CD4-positive, alpha-beta T cell treated with Interleukin-21 for 1 hour (primary cell): ENCODE data around the gene TBX20.
"Not testable (repeated sequence)": the region's sequence is repeated elsewhere in the genome, so short reads cannot be mapped to it uniquely, and the experiment has no call there.

Source experiments
- DNase-seq: peaks from one replicate; pipeline ENCODE4 v3.0.0-alpha.2; 2020

Gene TBX20

GRCh38 chr7:35216033-35216432 lies 37.9 kb downstream of the TBX20 start:
- not testable (repeated sequence) for DNase-seq

- not testable (repeated sequence) for DNase-seq
Measured at GRCh38 chr7:35215063-35215462, 38.8 kb downstream of the TBX20 start.

DNA sequence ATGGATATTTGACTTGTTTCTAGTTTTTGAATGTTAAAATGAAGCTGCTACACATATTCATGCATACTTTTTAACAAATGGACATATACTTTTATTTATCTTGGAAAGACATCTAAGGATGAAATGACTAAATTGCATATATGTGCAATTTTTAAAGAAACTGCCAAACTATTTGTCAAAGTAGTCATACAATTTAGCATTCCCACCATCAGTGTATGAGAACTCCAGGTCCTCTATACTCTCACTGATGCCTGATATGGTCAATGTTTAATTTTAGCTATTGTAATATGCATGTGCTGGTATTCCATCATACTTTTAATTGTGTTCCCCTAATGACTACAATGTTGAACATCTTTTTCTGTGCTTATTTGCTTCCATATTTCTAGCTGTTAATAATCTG lies 47.0 kb downstream of the TBX20 start:
- DNase-seq, result not testable (repeated sequence)

- DNase-seq, result not testable (repeated sequence)
Measured at GRCh38 chr7:35204850-35205249, 49.0 kb downstream of the TBX20 start.

- not testable (repeated sequence) for DNase-seq
Measured at GRCh38 chr7:35204031-35204430, 49.9 kb downstream of the TBX20 start.

GRCh38 chr7:35202353-35202752 lies 51.5 kb downstream of the TBX20 start:
- DNase-seq, result not testable (repeated sequence)

- DNase-seq, result not testable (repeated sequence)
Measured at GRCh38 chr7:35200170-35200569, 53.7 kb downstream of the TBX20 start.

GRCh38 chr7:35198370-35199140 lies 55.3 kb downstream of the TBX20 start:
- not testable (repeated sequence) for DNase-seq

DNA sequence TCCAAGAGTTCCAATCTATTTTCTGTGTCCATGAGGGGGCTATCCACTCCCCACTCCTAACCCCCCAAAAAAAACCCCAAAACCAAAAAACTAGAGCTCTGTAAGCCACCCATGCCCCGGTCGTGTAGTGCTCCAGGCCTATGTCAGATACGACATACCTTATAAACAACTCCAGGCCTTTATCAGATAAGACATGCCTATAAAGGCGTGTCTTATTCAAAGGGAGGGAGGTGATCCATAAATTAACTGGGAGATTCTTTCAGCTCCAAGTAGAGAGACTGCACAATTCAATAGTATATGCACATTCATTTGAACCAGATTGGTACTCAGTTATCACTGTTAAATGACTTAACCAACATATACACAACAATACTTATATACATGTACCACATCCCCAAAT lies 62.3 kb downstream of the TBX20 start:
- DNase-seq, result not testable (repeated sequence)

DNA sequence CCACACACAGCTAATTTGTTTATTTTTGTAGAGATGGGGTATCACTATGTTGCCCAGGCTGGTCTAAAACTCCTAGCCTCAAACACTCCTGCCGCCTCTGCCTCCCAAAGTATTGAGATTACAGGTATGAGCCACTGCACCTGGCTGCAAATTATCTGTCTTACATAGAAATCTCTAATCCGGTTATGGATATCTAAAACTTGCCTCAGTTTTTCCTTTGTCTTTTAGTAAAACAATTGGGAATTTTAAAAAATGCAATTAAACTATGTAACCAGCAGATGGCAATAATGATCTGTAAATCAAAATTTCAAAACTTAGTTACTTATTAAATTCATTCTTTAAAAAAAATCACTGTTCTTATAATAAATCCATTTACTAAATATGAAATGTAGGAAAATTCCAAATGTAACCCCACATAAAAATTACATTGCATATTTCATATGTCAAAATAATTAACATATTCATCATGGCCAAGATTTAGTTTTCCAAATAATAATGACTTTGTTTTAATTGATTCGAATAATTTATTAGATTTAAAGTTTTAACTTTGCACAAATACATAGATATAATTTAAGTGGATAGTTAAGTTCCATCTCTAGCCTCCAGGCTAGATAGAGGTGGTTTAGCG lies 63.6 kb downstream of the TBX20 start:
- not testable (repeated sequence) for DNase-seq

DNA sequence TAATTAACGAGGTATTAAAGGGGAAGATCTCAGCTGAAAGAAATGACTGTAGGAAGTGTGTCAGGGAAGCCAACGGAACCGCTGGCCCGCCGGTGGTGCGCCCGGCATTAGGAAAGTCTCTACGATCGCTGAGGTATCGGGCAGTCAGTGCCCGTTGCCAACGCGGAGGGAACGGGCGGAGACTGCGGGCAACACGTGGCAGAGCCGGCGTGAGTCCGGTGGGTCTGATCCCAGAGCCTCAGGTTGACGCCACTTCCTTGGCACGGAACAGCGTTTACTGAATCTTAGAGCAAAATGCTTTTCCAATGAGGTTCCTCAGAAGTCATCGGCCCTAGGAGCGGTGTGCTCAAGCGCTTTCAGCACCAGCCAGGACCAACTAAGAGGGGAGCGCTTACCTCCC lies 67.1 kb downstream of the TBX20 start:
- not testable (repeated sequence) for DNase-seq

- DNase-seq, result no peak
Measured at GRCh38 chr7:35185908-35186731, 67.8 kb downstream of the TBX20 start.

DNA sequence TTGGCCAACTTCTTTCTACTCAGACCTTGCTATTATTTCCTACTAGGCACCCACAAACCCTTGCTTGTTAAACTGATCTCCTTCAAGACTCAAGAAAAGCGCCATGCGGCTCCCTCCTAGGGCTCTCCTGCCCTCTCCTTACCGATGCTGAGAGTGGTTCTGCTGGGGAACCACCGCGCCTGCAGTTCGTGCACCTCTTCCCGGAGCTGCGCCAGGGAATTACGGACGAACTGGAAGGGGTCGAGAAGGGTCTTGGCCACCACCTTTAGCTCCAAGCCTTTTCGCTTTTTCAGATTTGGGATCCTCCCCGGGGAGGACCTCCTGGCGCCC lies 68.4 kb downstream of the TBX20 start:
- DNase-seq, result not testable (repeated sequence)

DNA sequence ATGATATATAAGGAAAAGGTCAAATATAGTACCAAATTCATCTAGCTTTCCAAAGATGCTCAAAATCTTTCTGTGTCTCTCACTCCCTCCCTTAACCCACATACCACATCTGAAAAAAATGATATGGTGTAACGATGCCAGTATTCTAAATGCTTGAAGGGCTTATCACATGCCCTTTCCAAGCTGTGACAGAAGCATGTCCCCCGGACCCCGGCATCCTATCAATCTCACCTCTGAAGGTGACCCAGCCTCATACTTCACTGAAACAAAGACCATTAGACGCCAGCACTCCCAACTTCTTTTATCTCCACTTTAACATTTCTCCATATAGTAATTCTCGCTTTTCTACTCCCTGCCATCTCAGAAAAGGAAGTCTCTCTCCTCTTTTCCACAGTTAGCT lies 68.9 kb downstream of the TBX20 start:
- DNase-seq, result not testable (repeated sequence)

DNA sequence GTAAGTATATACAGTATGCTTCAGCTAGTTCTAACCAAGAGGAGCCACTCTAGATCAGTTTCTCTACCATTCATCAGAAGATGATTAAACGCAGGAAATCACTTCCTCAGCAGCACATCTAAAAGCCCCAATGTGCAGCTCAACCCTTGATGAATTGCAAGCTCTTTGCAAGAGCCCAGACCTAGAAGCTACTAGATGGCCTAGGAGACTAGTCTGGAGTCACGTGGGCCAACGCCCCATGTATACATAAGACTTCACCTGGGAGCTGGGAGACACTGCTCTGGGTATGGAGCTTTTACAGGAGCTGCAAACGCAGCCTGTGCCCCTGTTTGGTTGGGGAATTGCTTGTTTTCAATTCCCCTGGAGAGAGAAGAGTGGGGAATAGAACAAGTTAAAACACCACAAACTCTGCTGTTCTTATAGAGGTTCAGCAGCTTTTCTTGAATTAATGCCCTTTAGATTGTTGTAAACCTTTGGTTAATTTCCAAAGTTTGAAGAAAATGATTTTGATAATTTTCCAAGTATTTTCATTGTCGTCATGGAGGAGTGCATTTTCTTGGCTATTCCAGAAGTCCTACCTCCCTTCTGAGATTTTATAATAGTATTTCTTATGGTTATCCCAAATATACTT lies 69.9 kb downstream of the TBX20 start:
- DNase-seq, result not testable (repeated sequence)

GRCh38 chr7:35180665-35181064 lies 73.2 kb downstream of the TBX20 start:
- DNase-seq, result not testable (repeated sequence)

DNA sequence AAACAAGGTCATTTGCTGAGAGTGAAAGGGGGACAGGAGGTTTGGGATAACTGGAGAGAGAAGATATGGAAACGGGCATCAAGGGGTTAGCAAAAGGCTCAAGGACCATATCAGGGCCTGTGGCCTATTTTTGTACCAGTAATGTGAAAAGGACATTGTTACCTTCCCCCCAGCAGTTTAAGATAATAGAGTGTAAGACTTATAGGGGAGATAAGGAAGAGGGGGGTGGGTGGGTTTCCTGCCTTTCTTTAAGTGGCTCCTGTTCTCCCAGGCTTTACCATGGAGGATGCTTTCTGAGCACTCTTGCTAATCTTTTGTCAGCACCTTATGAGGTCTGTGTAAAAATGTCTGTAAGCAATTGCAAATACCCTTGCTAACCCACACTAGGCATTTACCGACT lies 80.7 kb downstream of the TBX20 start:
- DNase-seq, result not testable (repeated sequence)

DNA sequence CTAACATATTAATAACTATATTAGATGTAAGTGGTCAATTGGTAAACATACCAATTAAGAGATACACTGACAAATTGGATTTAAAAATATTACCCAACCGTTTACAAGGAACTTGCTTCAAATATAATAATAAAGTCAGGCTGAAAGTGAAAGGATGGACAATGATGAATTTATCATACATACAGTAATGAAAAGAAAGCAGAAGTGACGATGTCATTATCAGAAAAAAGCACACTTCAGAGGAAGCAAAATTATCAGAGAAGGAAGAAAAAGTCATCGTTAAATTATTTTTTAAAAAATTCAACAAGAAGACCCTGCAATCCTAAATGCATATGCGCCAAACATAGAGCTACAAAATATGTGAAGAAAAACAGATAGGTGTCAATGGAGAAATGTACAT lies 81.8 kb downstream of the TBX20 start:
- not testable (repeated sequence) for DNase-seq

DNA sequence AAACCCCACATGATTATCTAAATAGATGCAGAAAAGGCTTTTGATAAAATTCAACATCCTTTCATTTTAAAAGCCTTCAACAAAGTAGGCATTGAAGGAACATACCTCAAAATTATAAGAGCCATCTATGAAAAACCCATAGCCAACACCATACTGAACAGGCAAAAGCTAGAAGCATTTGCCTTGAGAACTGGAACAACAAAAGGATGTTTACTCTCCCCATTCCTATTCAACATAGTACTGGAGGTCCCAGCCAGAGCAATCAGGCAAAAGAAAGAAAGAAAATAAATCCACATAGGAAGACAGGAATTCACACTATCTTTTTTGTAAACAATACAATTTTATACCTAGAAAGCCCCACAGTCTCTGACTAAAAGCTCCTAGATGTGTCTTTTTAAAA lies 86.2 kb downstream of the TBX20 start:
- DNase-seq, result not testable (repeated sequence)

DNA sequence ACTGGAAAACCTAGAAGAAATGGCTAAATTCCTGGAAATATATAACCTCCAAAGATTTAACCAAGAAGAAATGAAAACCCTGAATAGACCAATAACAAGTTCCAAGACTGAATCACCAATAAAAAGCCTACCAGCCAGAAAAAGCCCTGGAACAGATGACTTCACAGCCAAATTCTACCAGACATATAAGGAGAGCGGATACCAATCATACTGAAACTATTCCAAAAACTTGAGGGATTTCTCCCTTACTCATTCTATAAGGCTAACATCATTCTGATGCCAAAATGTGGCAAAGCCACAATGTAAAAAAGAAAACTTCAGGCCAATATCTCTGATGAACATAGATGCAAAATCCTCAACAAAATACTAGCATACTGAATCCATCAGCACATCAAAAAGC lies 86.7 kb downstream of the TBX20 start:
- not testable (repeated sequence) for DNase-seq

DNA sequence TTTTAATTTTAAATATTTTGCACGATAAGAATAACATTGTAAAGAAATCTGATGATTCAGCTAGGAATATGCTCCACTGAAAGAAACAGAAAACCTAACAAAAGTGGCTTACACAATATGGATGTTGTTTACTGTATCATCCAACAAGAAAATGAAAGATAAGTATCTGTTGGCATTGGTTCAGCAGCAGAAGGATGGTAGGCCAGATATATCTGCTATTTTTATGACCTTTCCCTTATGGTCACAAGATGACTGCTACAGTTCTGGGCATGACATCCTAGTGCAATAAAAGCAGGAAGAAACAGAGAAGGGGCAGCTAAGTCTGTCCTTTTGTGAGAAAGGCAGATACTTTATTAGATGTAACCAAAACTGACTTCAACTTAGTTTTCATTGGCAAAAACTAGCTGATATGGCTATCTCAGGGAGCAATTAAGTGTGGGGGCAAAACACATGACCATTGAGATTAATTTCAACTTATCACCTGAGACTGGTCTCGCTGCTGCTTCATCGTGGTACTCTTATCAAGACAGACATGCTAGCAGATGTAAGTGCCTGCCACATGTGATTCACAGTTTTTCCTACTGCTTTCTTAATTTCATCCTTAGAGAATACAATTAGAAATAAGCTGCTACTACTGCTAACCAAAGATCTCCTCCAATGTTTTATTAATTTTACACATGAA lies 92.7 kb downstream of the TBX20 start:
- not testable (repeated sequence) for DNase-seq
